ENCODE measurements around the gene PCARE. TPM values are rescaled to one million over a fixed set of nuclear protein-coding genes. Genes with fewer than 3 reads are reported as not detected.

Gene PCARE
- polyA plus RNA-seq: not detected
- long read RNA-seq, donor 1: 0 reads
- long read RNA-seq, donor 2: 0 reads
- long read RNA-seq, donor 3: 0 reads
- long read RNA-seq, donor 4: 0 reads
- long read RNA-seq, donor 5: 0 reads
- long read RNA-seq, donor 6: 0 reads
- long read RNA-seq, donor 7: 0 reads
- long read RNA-seq, donor 8: 0 reads
- long read RNA-seq, donor 9: 0 reads
- long read RNA-seq, donor 10: 0 reads

DNA sequence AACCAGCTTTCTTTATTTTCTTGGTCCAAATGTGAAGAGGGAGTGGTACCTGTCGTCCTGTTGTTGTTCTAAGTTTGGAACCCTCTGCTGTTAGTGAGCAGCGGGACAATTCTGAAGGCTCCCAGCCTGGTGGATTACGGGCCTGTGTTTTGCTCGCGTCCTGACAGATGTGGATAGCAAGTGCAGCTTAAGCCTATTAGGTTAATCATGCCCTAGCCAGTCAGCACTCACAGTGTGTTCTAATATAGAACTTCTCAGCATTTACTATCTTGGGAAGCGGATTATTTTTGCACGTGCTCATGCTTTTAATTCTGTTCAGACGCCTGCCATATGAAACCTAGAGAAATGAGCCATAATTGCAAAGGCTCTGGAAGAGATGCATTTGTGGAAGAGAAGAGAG, at the start of gene PCARE:
PCARE (minus strand) TSS at position 113 of the 400 bp plus-strand sequence. CDS start 262 bp downstream, outside the sequence.
- DNase-seq: no peak
- 86 to 90% (median 88%) methylated on average over 8 of the region's 8 CpGs for WGBS, 3 donors
- H3K4me3 ChIP-seq (ENCODE audit: low read depth in 1 of 3, low read length in 3 of 3): no peak within 1 kb of the TSS
- no peak within 1 kb of the TSS for H3K27ac ChIP-seq (ENCODE audit: low read depth in 1 of 3, low read length in 2 of 3)
- no peaks in the 10 kb centered on the region for H3K36me3 ChIP-seq (ENCODE audit: control insufficient read depth in 3 of 3, insufficient read depth in 2 of 3, low read depth in 1 of 3, low read length in 3 of 3)
- H3K4me1 ChIP-seq (ENCODE audit: control insufficient read depth in 3 of 3, insufficient read depth in 2 of 3, low read depth in 1 of 3, low read length in 2 of 3): no peaks in the 10 kb centered on the region
- no peaks in the 10 kb centered on the region for H3K9me3 ChIP-seq (ENCODE audit: control insufficient read depth in 2 of 2, insufficient read depth in 1 of 2, low read depth in 1 of 2, low read length in 1 of 2)
- no peaks in the 10 kb centered on the region for H3K27me3 ChIP-seq (ENCODE audit: control insufficient read depth in 3 of 3, insufficient read depth in 3 of 3, low read length in 3 of 3)
- no peak for FAIRE-seq

- DNase-seq (no peak), FAIRE-seq (no peak)
- H3K27ac ChIP-seq (ENCODE audit: low read depth in 1 of 3, low read length in 2 of 3): no peak overlapping the region
- H3K27me3 ChIP-seq (ENCODE audit: control insufficient read depth in 3 of 3, insufficient read depth in 3 of 3, low read length in 3 of 3): no peaks in the 10 kb centered on the region
- H3K9me3 ChIP-seq (ENCODE audit: control insufficient read depth in 2 of 2, insufficient read depth in 1 of 2, low read depth in 1 of 2, low read length in 1 of 2): peaks cover 0 to 4% of the 10 kb centered on the region in 2 donors
- peaks cover 0 to 2% (median 0%) of the 10 kb centered on the region in 3 donors for H3K4me1 ChIP-seq (ENCODE audit: control insufficient read depth in 3 of 3, insufficient read depth in 2 of 3, low read depth in 1 of 3, low read length in 2 of 3)
- H3K36me3 ChIP-seq (ENCODE audit: control insufficient read depth in 3 of 3, insufficient read depth in 2 of 3, low read depth in 1 of 3, low read length in 3 of 3): no peaks in the 10 kb centered on the region
- WGBS, 3 donors: 85 to 91% (median 87%) methylated on average over 3 of the region's 3 CpGs
- H3K4me3 ChIP-seq (ENCODE audit: low read depth in 1 of 3, low read length in 3 of 3): no peak overlapping the region
Measured at GRCh38 chr2:29123617-29124349, 49.5 kb upstream of the PCARE start.

- H3K4me3 ChIP-seq (ENCODE audit: low read depth in 1 of 3, low read length in 3 of 3): no peak overlapping the region
- 88 to 96% (median 93%) methylated on average over 2 of the region's 2 CpGs for WGBS, 3 donors
- no peaks in the 10 kb centered on the region for H3K36me3 ChIP-seq (ENCODE audit: control insufficient read depth in 3 of 3, insufficient read depth in 2 of 3, low read depth in 1 of 3, low read length in 3 of 3)
- peaks cover 0 to 2% (median 0%) of the 10 kb centered on the region in 3 donors for H3K4me1 ChIP-seq (ENCODE audit: control insufficient read depth in 3 of 3, insufficient read depth in 2 of 3, low read depth in 1 of 3, low read length in 2 of 3)
- FAIRE-seq (no peak), DNase-seq (no peak)
- peaks cover 0 to 12% (median 0%) of the 10 kb centered on the region in 3 donors for H3K27me3 ChIP-seq (ENCODE audit: control insufficient read depth in 3 of 3, insufficient read depth in 3 of 3, low read length in 3 of 3)
- no peak overlapping the region for H3K27ac ChIP-seq (ENCODE audit: low read depth in 1 of 3, low read length in 2 of 3)
- H3K9me3 ChIP-seq (ENCODE audit: control insufficient read depth in 2 of 2, insufficient read depth in 1 of 2, low read depth in 1 of 2, low read length in 1 of 2): peaks cover 0 to 4% of the 10 kb centered on the region in 2 donors
Measured at GRCh38 chr2:29120846-29121245, 46.5 kb upstream of the PCARE start.

- Histone ChIP-seq H3K4me3 (ENCODE audit: low read depth in 1 of 3, low read length in 3 of 3) (no peak overlapping the region), H3K9me3 (ENCODE audit: control insufficient read depth in 2 of 2, insufficient read depth in 1 of 2, low read depth in 1 of 2, low read length in 1 of 2) (peaks cover 0 to 4% of the 10 kb centered on the region in 2 donors), H3K36me3 (ENCODE audit: control insufficient read depth in 3 of 3, insufficient read depth in 2 of 3, low read depth in 1 of 3, low read length in 3 of 3) (no peaks in the 10 kb centered on the region), H3K27ac (ENCODE audit: low read depth in 1 of 3, low read length in 2 of 3) (no peak overlapping the region), H3K27me3 (ENCODE audit: control insufficient read depth in 3 of 3, insufficient read depth in 3 of 3, low read length in 3 of 3) (peaks cover 0 to 21% (median under 1%) of the 10 kb centered on the region in 3 donors), H3K4me1 (ENCODE audit: control insufficient read depth in 3 of 3, insufficient read depth in 2 of 3, low read depth in 1 of 3, low read length in 2 of 3) (peaks cover 0 to 2% (median 0%) of the 10 kb centered on the region in 3 donors)
- no peak for DNase-seq
- 56 to 74% (median 65%) methylated on average over 4 of the region's 4 CpGs for WGBS, 3 donors
- FAIRE-seq: no peak
Measured at GRCh38 chr2:29119211-29119610, 44.9 kb upstream of the PCARE start.

DNA sequence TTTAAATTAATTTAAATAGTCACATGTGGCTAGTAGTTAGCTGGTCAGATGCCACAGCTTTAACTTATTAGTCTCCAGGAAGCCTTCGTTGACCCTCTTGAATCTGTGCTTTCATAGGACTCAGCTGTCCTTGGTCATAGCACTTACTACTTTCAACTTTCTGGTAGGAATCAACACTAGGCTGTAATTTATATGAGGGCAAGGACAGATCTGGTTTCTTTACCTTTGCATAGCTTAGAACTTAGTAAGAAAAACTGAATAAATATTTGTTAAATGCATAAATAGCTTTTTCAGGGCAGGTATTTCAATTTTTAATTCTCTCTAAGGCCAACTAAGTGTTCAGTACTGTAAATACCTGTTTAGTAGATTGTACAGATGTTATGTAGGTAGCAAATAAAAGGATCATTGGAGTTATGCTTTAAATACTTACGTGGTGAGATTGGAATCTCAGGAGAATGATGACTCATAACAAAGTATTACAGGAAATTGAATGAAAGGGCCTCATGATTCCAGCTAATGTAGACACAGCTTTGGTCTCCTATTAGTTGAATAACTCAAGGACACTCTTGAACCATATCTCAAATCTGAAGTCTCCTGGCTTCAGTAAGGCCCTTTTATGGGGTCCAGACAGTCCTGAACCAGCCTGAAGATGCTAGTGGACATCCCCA, 43.4 kb upstream of the PCARE start:
- FAIRE-seq (no peak), DNase-seq (no peak)
- H3K36me3 ChIP-seq (ENCODE audit: control insufficient read depth in 3 of 3, insufficient read depth in 2 of 3, low read depth in 1 of 3, low read length in 3 of 3): no peaks in the 10 kb centered on the region
- peaks cover 0 to 2% (median 0%) of the 10 kb centered on the region in 3 donors for H3K4me1 ChIP-seq (ENCODE audit: control insufficient read depth in 3 of 3, insufficient read depth in 2 of 3, low read depth in 1 of 3, low read length in 2 of 3)
- H3K4me3 ChIP-seq (ENCODE audit: low read depth in 1 of 3, low read length in 3 of 3): no peak overlapping the region
- 49 to 69% (median 56%) methylated on average over 2 of the region's 2 CpGs for WGBS, 3 donors
- peaks cover 0 to 29% (median 2%) of the 10 kb centered on the region in 3 donors for H3K27me3 ChIP-seq (ENCODE audit: control insufficient read depth in 3 of 3, insufficient read depth in 3 of 3, low read length in 3 of 3)
- no peak overlapping the region for H3K27ac ChIP-seq (ENCODE audit: low read depth in 1 of 3, low read length in 2 of 3)
- no peaks in the 10 kb centered on the region for H3K9me3 ChIP-seq (ENCODE audit: control insufficient read depth in 2 of 2, insufficient read depth in 1 of 2, low read depth in 1 of 2, low read length in 1 of 2)

DNA sequence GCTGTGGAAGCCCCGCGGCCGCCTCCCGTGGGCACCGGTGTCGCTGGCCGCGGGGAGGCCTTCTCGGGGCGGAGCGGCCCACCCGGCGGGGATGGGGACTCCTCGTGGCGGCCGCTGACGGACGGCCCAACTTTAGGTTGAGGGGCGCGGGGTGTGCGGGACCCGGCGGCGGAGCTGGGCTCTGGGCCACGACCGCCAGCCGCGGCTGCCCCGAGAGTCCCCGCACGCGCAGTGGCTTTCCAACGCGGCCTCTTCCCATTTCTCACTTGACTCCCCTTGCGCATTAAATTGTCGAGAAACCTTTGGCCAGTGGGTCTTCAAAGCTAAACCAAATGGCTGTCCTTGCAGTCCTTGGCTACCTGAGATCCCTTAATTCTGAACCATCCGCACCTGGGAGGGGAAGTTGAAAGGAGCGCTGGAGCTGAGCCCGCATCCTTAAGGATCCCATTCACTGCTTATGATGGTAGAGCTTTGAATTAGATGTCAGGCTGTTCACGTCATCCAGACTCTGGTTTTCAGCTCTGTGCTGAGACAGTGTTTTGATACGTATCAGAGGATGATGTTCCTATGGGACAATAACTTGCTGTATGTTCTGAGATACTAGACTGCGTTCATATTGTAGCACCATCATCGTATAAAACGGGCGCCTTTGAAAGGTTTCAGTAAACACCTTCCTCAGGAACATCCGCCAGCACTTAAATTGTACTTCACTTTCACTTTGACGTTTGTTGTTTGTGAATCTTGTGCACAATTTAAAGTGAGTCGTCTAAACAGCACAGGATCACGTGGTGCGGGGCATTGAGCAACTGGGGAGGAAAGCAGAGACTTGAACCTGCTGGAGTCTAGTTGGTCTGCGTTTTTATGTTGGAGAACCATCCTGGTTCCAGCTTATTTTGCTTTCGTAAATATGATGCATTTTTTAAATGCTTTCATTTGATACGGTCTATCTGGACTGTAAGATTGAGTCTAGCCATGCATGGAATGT, 41.8 kb upstream of the PCARE start:
- peaks cover 0 to 2% (median 0%) of the 10 kb centered on the region in 3 donors for H3K4me1 ChIP-seq (ENCODE audit: control insufficient read depth in 3 of 3, insufficient read depth in 2 of 3, low read depth in 1 of 3, low read length in 2 of 3)
- peak overlapping the region; percentile 43 to 60 (median 54) for H3K4me3 ChIP-seq (ENCODE audit: low read depth in 1 of 3, low read length in 3 of 3)

GRCh38 chr2:29114946-29115609, 40.8 kb upstream of the PCARE start, which contains the start of gene CLIP4:
CLIP4 (plus strand) TSS chr2:29115415; CDS start chr2:29121389, 5,974 bp downstream.
- peak within 1 kb of the TSS; percentile 43 to 60 (median 54) for H3K4me3 ChIP-seq (ENCODE audit: low read depth in 1 of 3, low read length in 3 of 3)
- peaks cover 0 to 29% (median 2%) of the 10 kb centered on the region in 3 donors for H3K27me3 ChIP-seq (ENCODE audit: control insufficient read depth in 3 of 3, insufficient read depth in 3 of 3, low read length in 3 of 3)
- WGBS, 3 donors: 2 to 7% (median 5%) methylated on average over 51 to 76 of the region's 76 CpGs
- FAIRE-seq (no peak), DNase-seq (peak; percentile 14 to 18)
- H3K9me3 ChIP-seq (ENCODE audit: control insufficient read depth in 2 of 2, insufficient read depth in 1 of 2, low read depth in 1 of 2, low read length in 1 of 2): no peaks in the 10 kb centered on the region
- no peaks in the 10 kb centered on the region for H3K36me3 ChIP-seq (ENCODE audit: control insufficient read depth in 3 of 3, insufficient read depth in 2 of 3, low read depth in 1 of 3, low read length in 3 of 3)
- H3K27ac ChIP-seq (ENCODE audit: low read depth in 1 of 3, low read length in 2 of 3): peak within 1 kb of the TSS; percentile 42 to 95 (median 67)
- H3K4me1 ChIP-seq (ENCODE audit: control insufficient read depth in 3 of 3, insufficient read depth in 2 of 3, low read depth in 1 of 3, low read length in 2 of 3): peaks cover 0 to 2% (median 0%) of the 10 kb centered on the region in 3 donors

More for the DNA sequence above, 41.8 kb upstream of the PCARE start:
- peak; percentile 22 to 65 for DNase-seq
- Histone ChIP-seq H3K27ac (ENCODE audit: low read depth in 1 of 3, low read length in 2 of 3) (peak overlapping the region; percentile 42 to 95 (median 67)), H3K27me3 (ENCODE audit: control insufficient read depth in 3 of 3, insufficient read depth in 3 of 3, low read length in 3 of 3) (peaks cover 0 to 29% (median 2%) of the 10 kb centered on the region in 3 donors), H3K9me3 (ENCODE audit: control insufficient read depth in 2 of 2, insufficient read depth in 1 of 2, low read depth in 1 of 2, low read length in 1 of 2) (no peaks in the 10 kb centered on the region), H3K36me3 (ENCODE audit: control insufficient read depth in 3 of 3, insufficient read depth in 2 of 3, low read depth in 1 of 3, low read length in 3 of 3) (no peaks in the 10 kb centered on the region)
- 7 to 13% (median 9%) methylated on average over 45 to 53 of the region's 53 CpGs for WGBS, 3 donors
- no peak for FAIRE-seq

Measured in small intestine (tissue), 16 donors.